Right renal cortex interstitium (tissue), 3 donors: ENCODE results near the gene SLC24A1. TPM values are rescaled to one million over a fixed set of nuclear protein-coding genes. Genes with fewer than 3 reads are reported as not detected.
A peak's percentile ranks its signal among the peaks of the same experiment; 100 is the strongest.
"Not testable (repeated sequence)": the region's sequence is repeated elsewhere in the genome, so short reads cannot be mapped to it uniquely, and the experiment has no call there.

Experiments
- DNase-seq, 3 donors: peaks; one replicate each; pipeline ENCODE4 v3.0.0-alpha.2; 2013; ENCODE audit warnings: low read depth in 3 of 3, low spot score in 2 of 3
- polyA plus RNA-seq, 3 donors: library from polyadenylated mRNA; unstranded; fragments of 120-200 nt; gene quantifications; one replicate each; pipeline ENCODE4 v1.2.1, GENCODE V29; 2013; ENCODE audit not compliant: insufficient read length in 3 of 3

SLC24A1 gene
- polyA plus RNA-seq, 3 donors, result 20.5 to 23.1 (median 21.2) TPM

- not testable (repeated sequence) for DNase-seq
Measured at GRCh38 chr15:65615887-65616286, 5.9 kb upstream of the SLC24A1 start.

- no peak for DNase-seq
Measured at GRCh38 chr15:65618560-65619109, 3.1 kb upstream of the SLC24A1 start.

GRCh38 chr15:65619626-65620290 is 2.0 kb upstream of the SLC24A1 start:
- DNase-seq, result no peak

GRCh38 chr15:65620833-65621232 is 905 bp upstream of the SLC24A1 start:
- no peak for DNase-seq

GRCh38 chr15:65623103-65623502 is 1.4 kb downstream of the SLC24A1 start:
- no peak for DNase-seq

- no peak for DNase-seq
Measured at GRCh38 chr15:65626856-65627255, 5.1 kb downstream of the SLC24A1 start.

- DNase-seq, result no peak
Measured at GRCh38 chr15:65629548-65629947, 7.8 kb downstream of the SLC24A1 start.

- DNase-seq, result no peak
Measured at GRCh38 chr15:65630760-65631159, 9.0 kb downstream of the SLC24A1 start.

GRCh38 chr15:65631503-65631902 is 9.8 kb downstream of the SLC24A1 start:
- no peak for DNase-seq

GRCh38 chr15:65632780-65633375 is 11.1 kb downstream of the SLC24A1 start:
- DNase-seq, result peak in 1 of 3 donors; percentile 31

- no peak for DNase-seq
Measured at GRCh38 chr15:65633752-65634151, 12.0 kb downstream of the SLC24A1 start.

GRCh38 chr15:65634356-65634755 is 12.6 kb downstream of the SLC24A1 start:
- DNase-seq, result no peak

- no peak for DNase-seq
Measured at GRCh38 chr15:65638109-65638508, 16.4 kb downstream of the SLC24A1 start.

- peak; percentile 38 to 61 (median 54) for DNase-seq
Measured at GRCh38 chr15:65638681-65639089, 16.9 kb downstream of the SLC24A1 start.

- no peak for DNase-seq
Measured at GRCh38 chr15:65639509-65639908, 17.8 kb downstream of the SLC24A1 start.

- DNase-seq, result no peak
Measured at GRCh38 chr15:65641768-65642475, 20.2 kb downstream of the SLC24A1 start.

- no peak for DNase-seq
Measured at GRCh38 chr15:65642594-65642993, 20.9 kb downstream of the SLC24A1 start.

- no peak for DNase-seq
Measured at GRCh38 chr15:65644282-65644681, 22.5 kb downstream of the SLC24A1 start.

- no peak for DNase-seq
Measured at GRCh38 chr15:65645392-65645791, 23.7 kb downstream of the SLC24A1 start.

GRCh38 chr15:65646486-65646885 is 24.7 kb downstream of the SLC24A1 start:
- DNase-seq, result no peak

GRCh38 chr15:65650312-65651041 is 28.7 kb downstream of the SLC24A1 start:
- DNase-seq, result no peak
